HCT116 (cell line): ENCODE data around the gene CELF4. TPM values are rescaled to one million over a fixed set of nuclear protein-coding genes. Genes with fewer than 3 reads are reported as not detected.

ENCODE experiments used
- ATF3 ChIP-seq: IDR thresholded peaks from 2 replicates; pipeline ENCODE4 v1.6.1; 2012
- CBX3 ChIP-seq: IDR thresholded peaks from 2 replicates; pipeline ENCODE4 v1.6.1; 2012; ENCODE audit warnings: low read depth
- CTCF ChIP-seq, 3 experiments: fragments of 200-600 bp in 1 of 3; sonication (generic) in 1 of 3; IDR thresholded peaks in 2 of 3; conservative IDR thresholded peaks in 1 of 3; 2 replicates each; pipeline ENCODE4 v1.5.1; 2012 to 2017; ENCODE audit warnings: low read depth in 2 of 3, low read length in 2 of 3, antibody characterized with exemption in 1 of 3, borderline replicate concordance in 1 of 3, control low read depth in 1 of 3, mild to moderate bottlenecking in 1 of 3, mixed read lengths in 1 of 3, mixed run types in 1 of 3, moderate library complexity in 1 of 3; ENCODE audit not compliant: insufficient read depth in 1 of 3
- ELF1 ChIP-seq: IDR thresholded peaks from 2 replicates; pipeline ENCODE4 v1.6.1; 2012; ENCODE audit warnings: low read depth, borderline replicate concordance
- FOSL1 ChIP-seq: IDR thresholded peaks from 2 replicates; pipeline ENCODE4 v1.6.1; 2012; ENCODE audit warnings: low read depth
- JUND ChIP-seq: IDR thresholded peaks from 2 replicates; pipeline ENCODE4 v1.6.1; 2012
- MAX ChIP-seq: IDR thresholded peaks from 2 replicates; pipeline ENCODE4 v1.6.1; 2012
- POLR2A ChIP-seq: IDR thresholded peaks from 2 replicates; pipeline ENCODE4 v1.7.0; 2011; ENCODE audit warnings: borderline replicate concordance; ENCODE audit not compliant: insufficient read depth, insufficient read length; ENCODE audit errors: extremely low read depth
- POLR2AphosphoS5 ChIP-seq: IDR thresholded peaks from 2 replicates; pipeline ENCODE4 v1.6.1; 2011; ENCODE audit warnings: mild to moderate bottlenecking, low read depth, low read length, moderate library complexity
- SIN3A ChIP-seq: IDR thresholded peaks from 2 replicates; pipeline ENCODE4 v1.6.1; 2012; ENCODE audit warnings: low read depth
- TCF7L2 ChIP-seq: IDR thresholded peaks from 2 replicates; pipeline ENCODE4 v1.7.0; 2011; ENCODE audit warnings: borderline replicate concordance, inconsistent platforms; ENCODE audit not compliant: insufficient read depth, insufficient read length; ENCODE audit errors: extremely low read depth
- ZFX ChIP-seq: fragments of 450-650 bp; IDR thresholded peaks from 2 replicates; pipeline ENCODE4 v1.6.1; 2017
- ZNF274 ChIP-seq: fragments of 200-500 bp; sonication (Bioruptor generic); IDR thresholded peaks from 2 replicates; pipeline ENCODE4 v1.6.1; 2014; ENCODE audit warnings: mild to moderate bottlenecking, low read depth, low read length, inconsistent platforms
- total RNA-seq: library from RNA; stranded (reverse); gene quantifications from one replicate; pipeline ENCODE4 v1.2.1, GENCODE V29; 2021; ENCODE audit not compliant: unreplicated experiment

CELF4 gene
- total RNA-seq, 1 experiment from 2014 or later: not detected

GRCh38 chr18:37435150-37435867 is 130.3 kb downstream of the CELF4 start (continued):
- no peak for TF ChIP-seq CTCF (IDR thresholded peaks at IDR 0.05 in 2 of 3, conservative IDR thresholded peaks at IDR 0.05 in 1 of 3; ENCODE audit: borderline replicate concordance in 1 of 3, insufficient read depth in 1 of 3, low read depth in 2 of 3, low read length in 2 of 3)
- TF ChIP-seq TCF7L2: no peak
- no peak for TF ChIP-seq MAX
- no peak for TF ChIP-seq ATF3
- TF ChIP-seq ELF1: no peak
- no peak for TF ChIP-seq CBX3
- TF ChIP-seq POLR2A: no peak
- no peak for TF ChIP-seq SIN3A
- TF ChIP-seq JUND: no peak
- no peak for TF ChIP-seq POLR2AphosphoS5
- TF ChIP-seq FOSL1: no peak
- TF ChIP-seq ZFX: no peak
- no peak for TF ChIP-seq ZNF274
